Lower leg skin (tissue), 3 donors: Measurements from ENCODE around the gene BCL3.

Source experiments
- POLR2A ChIP-seq, 2 donors: fragments of 450-650 bp; IDR thresholded peaks; one replicate each; pipeline ENCODE4 v1.6.1; 2016 to 2017; ENCODE audit warnings: antibody characterized with exemption in 2 of 2, mild to moderate bottlenecking in 1 of 2, moderate library complexity in 1 of 2
- TF ChIP-seq, protein P1 (sequence below), 3 donors: fragments of 450-650 bp; IDR thresholded peaks; one replicate each; pipeline ENCODE4 v1.5.1; 2016; ENCODE audit warnings: antibody characterized with exemption in 3 of 3, mild to moderate bottlenecking in 3 of 3, moderate library complexity in 2 of 3

DNA sequence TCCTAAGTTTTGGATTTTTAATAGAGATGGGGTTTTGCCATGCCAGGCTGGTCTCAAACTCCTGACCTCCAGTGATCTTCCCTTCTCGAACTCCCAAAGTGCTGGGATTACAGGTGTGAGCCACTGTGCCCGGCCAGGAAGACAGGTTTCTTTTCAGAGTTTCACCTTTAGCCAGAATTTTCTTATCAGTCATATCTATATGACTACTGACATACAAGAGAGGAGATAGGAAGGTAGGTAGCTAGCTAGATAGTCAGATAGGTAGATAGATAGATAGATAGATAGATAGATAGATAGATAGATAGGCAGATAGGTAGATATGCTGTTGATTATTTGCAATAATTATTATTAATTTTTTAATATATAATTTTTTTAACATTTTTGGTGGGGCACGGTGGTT, 36.8 kb downstream of the BCL3 start:
- TF ChIP-seq, protein P1, sequence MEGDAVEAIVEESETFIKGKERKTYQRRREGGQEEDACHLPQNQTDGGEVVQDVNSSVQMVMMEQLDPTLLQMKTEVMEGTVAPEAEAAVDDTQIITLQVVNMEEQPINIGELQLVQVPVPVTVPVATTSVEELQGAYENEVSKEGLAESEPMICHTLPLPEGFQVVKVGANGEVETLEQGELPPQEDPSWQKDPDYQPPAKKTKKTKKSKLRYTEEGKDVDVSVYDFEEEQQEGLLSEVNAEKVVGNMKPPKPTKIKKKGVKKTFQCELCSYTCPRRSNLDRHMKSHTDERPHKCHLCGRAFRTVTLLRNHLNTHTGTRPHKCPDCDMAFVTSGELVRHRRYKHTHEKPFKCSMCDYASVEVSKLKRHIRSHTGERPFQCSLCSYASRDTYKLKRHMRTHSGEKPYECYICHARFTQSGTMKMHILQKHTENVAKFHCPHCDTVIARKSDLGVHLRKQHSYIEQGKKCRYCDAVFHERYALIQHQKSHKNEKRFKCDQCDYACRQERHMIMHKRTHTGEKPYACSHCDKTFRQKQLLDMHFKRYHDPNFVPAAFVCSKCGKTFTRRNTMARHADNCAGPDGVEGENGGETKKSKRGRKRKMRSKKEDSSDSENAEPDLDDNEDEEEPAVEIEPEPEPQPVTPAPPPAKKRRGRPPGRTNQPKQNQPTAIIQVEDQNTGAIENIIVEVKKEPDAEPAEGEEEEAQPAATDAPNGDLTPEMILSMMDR (IDR thresholded peaks at IDR 0.05): no peak
- no peak for TF ChIP-seq POLR2A (IDR thresholded peaks at IDR 0.05)
